Measurements from ENCODE around the gene ERC2. TPM values are rescaled to one million over a fixed set of nuclear protein-coding genes. Genes with fewer than 3 reads are reported as not detected.

ERC2 gene
- total RNA-seq, 1 experiment from 2014 or later, result 0.90 TPM

- Histone ChIP-seq H3K4me3 (ENCODE audit: low read depth, low read length, poor library complexity, severe bottlenecking) (no peak overlapping the region), H3K9me3 (ENCODE audit: low read depth, low read length, poor library complexity, severe bottlenecking) (no peaks in the 10 kb centered on the region), H3K4me1 (ENCODE audit: insufficient read depth, low read length, poor library complexity, severe bottlenecking) (no peaks in the 10 kb centered on the region), H3K27me3 (replicated peaks; ENCODE audit: insufficient read depth, low read depth, low read length, poor library complexity) (no peaks in the 10 kb centered on the region), H3K36me3 (ENCODE audit: insufficient read depth, low read length, poor library complexity, severe bottlenecking) (no peaks in the 10 kb centered on the region), H3K27ac (ENCODE audit: low read depth, low read length, poor library complexity, severe bottlenecking) (no peak overlapping the region)
- DNase-seq (ENCODE audit: low spot score), result peak; percentile 22
- POLR2A ChIA-PET (ENCODE audit: low non-redundant PET), result no interaction called here
- peak; percentile 50; the same call in 1 of the 2 replicates for TF ChIP-seq CTCF (conservative IDR thresholded peaks at IDR 0.05; ENCODE audit: low read depth, low read length)
- no peak for TF ChIP-seq EZH2 (IDR thresholded peaks at IDR 0.05; ENCODE audit: borderline replicate concordance, low read depth, low read length, poor library complexity, severe bottlenecking)
- CTCF ChIA-PET, result interaction anchor here (0.6 kb wide), 1 partner anchor 1319 kb away, joined by 5 read pairs; no protein-coding TSS in a partner anchor
- intact Hi-C loops (cut with micrococcal nuclease; ENCODE audit: unreplicated experiment), result no loop called here
- no TSS peak for BruUV-seq (replicated peaks)
Observed at GRCh38 chr3:55746808-55747413, 721.4 kb downstream of the ERC2 start.

GRCh38 chr3:55742832-55743136, 725.5 kb downstream of the ERC2 start:
- Histone ChIP-seq H3K36me3 (ENCODE audit: insufficient read depth, low read length, poor library complexity, severe bottlenecking) (no peaks in the 10 kb centered on the region), H3K9me3 (ENCODE audit: low read depth, low read length, poor library complexity, severe bottlenecking) (no peaks in the 10 kb centered on the region), H3K4me1 (ENCODE audit: insufficient read depth, low read length, poor library complexity, severe bottlenecking) (no peaks in the 10 kb centered on the region), H3K27me3 (replicated peaks; ENCODE audit: insufficient read depth, low read depth, low read length, poor library complexity) (no peaks in the 10 kb centered on the region), H3K4me3 (ENCODE audit: low read depth, low read length, poor library complexity, severe bottlenecking) (no peak overlapping the region), H3K27ac (ENCODE audit: low read depth, low read length, poor library complexity, severe bottlenecking) (no peak overlapping the region)
- no peak for DNase-seq (ENCODE audit: low spot score)
- no peak for TF ChIP-seq CTCF (conservative IDR thresholded peaks at IDR 0.05; ENCODE audit: low read depth, low read length)
- intact Hi-C loops (cut with micrococcal nuclease; ENCODE audit: unreplicated experiment), result no loop called here
- CTCF ChIA-PET, result no interaction called here
- no TSS peak for BruUV-seq (replicated peaks)
- POLR2A ChIA-PET (ENCODE audit: low non-redundant PET), result no interaction called here

GRCh38 chr3:55742022-55742831, 726.0 kb downstream of the ERC2 start:
- H3K4me1 ChIP-seq (ENCODE audit: insufficient read depth, low read length, poor library complexity, severe bottlenecking), result no peaks in the 10 kb centered on the region
- H3K27ac ChIP-seq (ENCODE audit: low read depth, low read length, poor library complexity, severe bottlenecking), result no peak overlapping the region
- no peak for TF ChIP-seq EZH2 (IDR thresholded peaks at IDR 0.05; ENCODE audit: borderline replicate concordance, low read depth, low read length, poor library complexity, severe bottlenecking)
- no peak for TF ChIP-seq CTCF (conservative IDR thresholded peaks at IDR 0.05; ENCODE audit: low read depth, low read length)
- H3K9me3 ChIP-seq (ENCODE audit: low read depth, low read length, poor library complexity, severe bottlenecking), result no peaks in the 10 kb centered on the region
- ChIA-PET CTCF (no interaction called here), POLR2A (ENCODE audit: low non-redundant PET) (no interaction called here)
- intact Hi-C loops (cut with micrococcal nuclease; ENCODE audit: unreplicated experiment), result no loop called here
- H3K27me3 ChIP-seq (replicated peaks; ENCODE audit: insufficient read depth, low read depth, low read length, poor library complexity), result no peaks in the 10 kb centered on the region
- BruUV-seq (replicated peaks), result no TSS peak
- H3K36me3 ChIP-seq (ENCODE audit: insufficient read depth, low read length, poor library complexity, severe bottlenecking), result no peaks in the 10 kb centered on the region
- DNase-seq (ENCODE audit: low spot score), result no peak
- no peak overlapping the region for H3K4me3 ChIP-seq (ENCODE audit: low read depth, low read length, poor library complexity, severe bottlenecking)

Data from A673 (cell line).